ENCODE data around the gene MFSD12.
"Not testable (repeated sequence)": the region's sequence is repeated elsewhere in the genome, so short reads cannot be mapped to it uniquely, and the experiment has no call there.

MFSD12 gene

GRCh38 chr19:3585301-3586126, 28.1 kb upstream of the MFSD12 start, which contains the start of gene GIPC3:
Gene GIPC3, plus strand, starts transcription at chr19:3585478. Its CDS starts 120 bp downstream, at chr19:3585598.
- no peak within 1 kb of the TSS for H3K4me3 ChIP-seq (ENCODE audit: severe bottlenecking)
- no peak for DNase-seq (ENCODE audit: low spot score)

GRCh38 chr19:3584036-3584802, 26.8 kb upstream of the MFSD12 start:
- DNase-seq (ENCODE audit: low spot score); ATAC-seq (ENCODE audit: low read depth); H3K9me3 ChIP-seq (ENCODE audit: severe bottlenecking); H3K4me3 ChIP-seq (ENCODE audit: severe bottlenecking); H3K27ac ChIP-seq (ENCODE audit: poor library complexity, severe bottlenecking); H3K4me1 ChIP-seq (ENCODE audit: insufficient read depth, poor library complexity, severe bottlenecking); H3K36me3 ChIP-seq (ENCODE audit: low read depth): not testable (repeated sequence)
- peaks cover 24% of the 10 kb centered on the region for H3K27me3 ChIP-seq (ENCODE audit: insufficient read depth, poor library complexity, severe bottlenecking)

More at GRCh38 chr19:3585301-3586126, 28.1 kb upstream of the MFSD12 start, which contains the start of gene GIPC3:
- Histone ChIP-seq H3K4me1 (ENCODE audit: insufficient read depth, poor library complexity, severe bottlenecking) (no peaks in the 10 kb centered on the region), H3K36me3 (ENCODE audit: low read depth) (no peaks in the 10 kb centered on the region), H3K27ac (ENCODE audit: poor library complexity, severe bottlenecking) (no peak within 1 kb of the TSS), H3K9me3 (ENCODE audit: severe bottlenecking) (no peaks in the 10 kb centered on the region), H3K27me3 (ENCODE audit: insufficient read depth, poor library complexity, severe bottlenecking) (peaks cover 24% of the 10 kb centered on the region)
- ATAC-seq (ENCODE audit: low read depth) = no peak
- TF ChIP-seq CTCF (IDR thresholded peaks at IDR 0.05; ENCODE audit: poor library complexity, severe bottlenecking) = no peak

GRCh38 chr19:3581792-3582191, 24.4 kb upstream of the MFSD12 start:
- not testable (repeated sequence) for ATAC-seq (ENCODE audit: low read depth); H3K9me3 ChIP-seq (ENCODE audit: severe bottlenecking); H3K4me1 ChIP-seq (ENCODE audit: insufficient read depth, poor library complexity, severe bottlenecking)

GRCh38 chr19:3580156-3580934, 23.0 kb upstream of the MFSD12 start:
- Histone ChIP-seq H3K9me3 (ENCODE audit: severe bottlenecking) (no peaks in the 10 kb centered on the region), H3K36me3 (ENCODE audit: low read depth) (peaks cover 3% of the 10 kb centered on the region), H3K27me3 (ENCODE audit: insufficient read depth, poor library complexity, severe bottlenecking) (peaks cover 7% of the 10 kb centered on the region), H3K4me3 (ENCODE audit: severe bottlenecking) (no peak overlapping the region), H3K27ac (ENCODE audit: poor library complexity, severe bottlenecking) (no peak overlapping the region), H3K4me1 (ENCODE audit: insufficient read depth, poor library complexity, severe bottlenecking) (no peaks in the 10 kb centered on the region)
- ATAC-seq (ENCODE audit: low read depth) = peak; percentile 47; the same call in 2 of the 3 replicates
- TF ChIP-seq CTCF (IDR thresholded peaks at IDR 0.05; ENCODE audit: poor library complexity, severe bottlenecking) = no peak
- no peak for DNase-seq (ENCODE audit: low spot score)

More at GRCh38 chr19:3581792-3582191, 24.4 kb upstream of the MFSD12 start:
- H3K27ac ChIP-seq (ENCODE audit: poor library complexity, severe bottlenecking); DNase-seq (ENCODE audit: low spot score); H3K4me3 ChIP-seq (ENCODE audit: severe bottlenecking); H3K36me3 ChIP-seq (ENCODE audit: low read depth): not testable (repeated sequence)
- peaks cover 19% of the 10 kb centered on the region for H3K27me3 ChIP-seq (ENCODE audit: insufficient read depth, poor library complexity, severe bottlenecking)

- Histone ChIP-seq H3K9me3 (ENCODE audit: severe bottlenecking) (no peaks in the 10 kb centered on the region), H3K36me3 (ENCODE audit: low read depth) (peaks cover 15% of the 10 kb centered on the region), H3K27me3 (ENCODE audit: insufficient read depth, poor library complexity, severe bottlenecking) (no peaks in the 10 kb centered on the region), H3K27ac (ENCODE audit: poor library complexity, severe bottlenecking) (no peak overlapping the region), H3K4me3 (ENCODE audit: severe bottlenecking) (no peak overlapping the region), H3K4me1 (ENCODE audit: insufficient read depth, poor library complexity, severe bottlenecking) (no peaks in the 10 kb centered on the region)
- DNase-seq (ENCODE audit: low spot score) = no peak
- no peak for TF ChIP-seq CTCF (IDR thresholded peaks at IDR 0.05; ENCODE audit: poor library complexity, severe bottlenecking)
- no peak for ATAC-seq (ENCODE audit: low read depth)
These were observed 21.0 kb upstream of the MFSD12 start for GRCh38 chr19:3578390-3578789.
